ENCODE data around the gene DHX40.

The DHX40 gene

DNA sequence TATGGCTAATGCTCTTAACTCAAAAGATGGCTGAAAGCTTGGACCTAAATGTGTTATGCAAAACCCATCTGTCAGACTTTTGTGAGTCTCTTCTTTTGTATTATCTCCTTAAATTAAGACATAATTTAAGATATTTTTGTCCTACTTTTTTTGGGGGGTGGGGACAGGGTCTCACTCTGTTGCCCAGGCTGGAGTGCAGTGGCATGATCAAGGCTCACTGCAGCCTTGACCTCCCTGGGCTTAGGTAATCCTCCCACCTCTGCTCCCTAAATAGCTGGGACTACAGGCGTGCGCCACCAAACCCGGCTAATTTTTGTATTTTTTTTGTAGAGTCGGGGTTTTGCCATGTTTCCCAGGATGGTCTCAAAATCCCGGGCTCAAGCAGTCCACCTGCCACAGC, 61.3 kb downstream of the DHX40 start:
- Histone ChIP-seq H3K36me3 (peaks cover 69% of the 10 kb centered on the region), H3K4me1 (peaks cover 65% of the 10 kb centered on the region), H4K20me1 (peaks cover 100% of the 10 kb centered on the region), H3K27ac (no peak overlapping the region), H3K9ac (no peak overlapping the region), H3K9me3 (peaks cover 19% of the 10 kb centered on the region), H3K4me2 (peak overlapping the region; percentile 31; the same call in 1 of the 2 replicates), H3K27me3 (no peaks in the 10 kb centered on the region), H3K4me3 (no peak overlapping the region)
- TF ChIP-seq Cebpa-rat (IDR thresholded peaks at IDR 0.05) = no peak

DNA sequence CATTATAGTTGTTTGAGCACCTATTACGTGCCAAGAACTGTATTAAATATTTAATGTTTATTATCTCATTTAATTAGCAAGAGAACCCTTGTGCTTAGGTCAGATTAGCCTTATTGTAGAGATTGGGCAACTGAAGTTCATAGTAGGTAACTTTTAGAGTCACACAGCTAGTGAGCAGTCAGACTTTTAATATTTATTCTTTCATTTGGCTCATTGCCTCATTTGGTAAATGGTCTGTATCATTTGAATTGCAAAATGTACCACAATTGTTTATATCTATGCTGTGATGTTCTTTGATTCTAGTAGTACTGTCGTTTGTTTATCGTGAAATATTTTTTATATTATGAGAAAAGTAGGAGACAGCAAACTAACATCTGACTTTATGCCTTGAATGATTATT, 61.9 kb downstream of the DHX40 start:
- Histone ChIP-seq H3K9me3 (peaks cover 19% of the 10 kb centered on the region), H3K9ac (no peak overlapping the region), H3K4me2 (peak overlapping the region; percentile 31; the same call in 1 of the 2 replicates), H3K27me3 (no peaks in the 10 kb centered on the region), H4K20me1 (peaks cover 100% of the 10 kb centered on the region), H3K4me3 (no peak overlapping the region), H3K36me3 (peaks cover 70% of the 10 kb centered on the region), H3K4me1 (peaks cover 64% of the 10 kb centered on the region), H3K27ac (no peak overlapping the region)
- no peak for TF ChIP-seq Cebpa-rat (IDR thresholded peaks at IDR 0.05)

DNA sequence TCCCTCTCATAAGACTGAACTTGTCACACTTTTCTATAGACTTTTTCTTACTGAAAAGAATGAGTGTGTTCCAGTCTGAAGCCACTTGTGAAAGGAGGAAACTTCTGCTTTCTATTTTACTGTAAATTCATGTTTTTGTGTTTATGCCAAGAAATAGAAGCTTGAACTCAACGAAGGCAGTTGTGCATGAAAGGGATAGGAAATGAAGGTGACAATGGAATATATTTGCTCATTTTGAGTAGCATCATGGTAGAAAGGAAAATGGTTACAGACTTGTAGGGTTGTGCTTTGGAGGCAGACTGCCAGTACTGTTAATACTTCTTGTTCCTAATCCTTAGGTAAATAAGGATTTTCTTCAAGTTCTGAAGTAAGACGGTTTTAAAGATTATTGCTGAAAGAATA, 62.4 kb downstream of the DHX40 start:
- Histone ChIP-seq H3K27ac (no peak overlapping the region), H3K27me3 (no peaks in the 10 kb centered on the region), H3K9me3 (peaks cover 19% of the 10 kb centered on the region), H3K4me2 (peak overlapping the region; percentile 4), H3K4me3 (no peak overlapping the region), H3K9ac (no peak overlapping the region), H3K4me1 (peaks cover 64% of the 10 kb centered on the region), H4K20me1 (peaks cover 100% of the 10 kb centered on the region), H3K36me3 (peaks cover 70% of the 10 kb centered on the region)
- TF ChIP-seq Cebpa-rat (IDR thresholded peaks at IDR 0.05) = no peak

DNA sequence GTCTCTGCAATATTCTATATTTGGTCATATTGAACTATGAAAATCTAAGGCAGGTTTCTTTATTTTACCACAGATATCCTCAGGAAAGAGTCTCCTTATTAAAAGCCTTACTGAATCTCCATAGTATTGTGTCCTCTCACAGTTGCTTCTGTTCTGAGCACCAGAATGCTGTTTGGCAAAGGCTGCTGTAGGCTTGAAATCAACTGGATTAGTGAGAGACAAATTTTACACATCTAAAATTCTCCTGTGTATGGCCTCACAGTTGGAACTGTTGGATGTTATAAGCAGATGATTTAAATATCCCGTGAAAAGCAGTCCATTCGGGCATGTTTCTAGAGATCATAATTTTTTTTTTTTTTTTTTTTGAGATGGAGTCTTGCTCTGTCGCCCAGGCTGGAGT, 63.8 kb downstream of the DHX40 start:
- Histone ChIP-seq H3K36me3 (peaks cover 69% of the 10 kb centered on the region), H3K4me3 (no peak overlapping the region), H3K4me2 (no peak overlapping the region), H3K9me3 (peaks cover 19% of the 10 kb centered on the region), H3K4me1 (peaks cover 64% of the 10 kb centered on the region), H3K27ac (no peak overlapping the region), H4K20me1 (peaks cover 100% of the 10 kb centered on the region), H3K9ac (no peak overlapping the region), H3K27me3 (no peaks in the 10 kb centered on the region)
- no peak for TF ChIP-seq Cebpa-rat (IDR thresholded peaks at IDR 0.05)

DNA sequence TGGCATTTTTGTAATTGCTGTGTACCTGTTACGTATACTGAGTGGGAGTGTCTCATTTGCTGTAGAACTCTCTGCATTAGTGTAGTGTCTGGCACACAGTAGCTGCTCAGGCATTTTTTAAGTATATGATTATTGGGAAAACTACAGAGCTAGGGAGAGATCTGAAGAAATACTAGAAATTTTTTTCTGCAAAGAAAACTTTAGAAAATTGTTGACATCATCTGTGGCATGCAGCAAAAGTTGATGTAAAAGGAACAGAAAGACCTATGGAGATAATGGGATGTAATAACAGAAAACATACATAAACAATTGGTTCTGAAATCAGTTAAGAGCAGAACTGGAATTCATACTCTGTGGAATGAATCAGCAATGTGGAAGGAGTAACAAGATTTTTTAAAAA, 65.9 kb downstream of the DHX40 start:
- TF ChIP-seq Cebpa-rat (IDR thresholded peaks at IDR 0.05) = no peak
- Histone ChIP-seq H3K4me1 (peaks cover 72% of the 10 kb centered on the region), H3K4me2 (no peak overlapping the region; the same call in 1 of the 2 replicates), H3K27ac (no peak overlapping the region), H3K36me3 (peaks cover 58% of the 10 kb centered on the region), H3K27me3 (no peaks in the 10 kb centered on the region), H3K4me3 (no peak overlapping the region), H3K9ac (no peak overlapping the region), H4K20me1 (peaks cover 98% of the 10 kb centered on the region), H3K9me3 (peaks cover 19% of the 10 kb centered on the region)

DNA sequence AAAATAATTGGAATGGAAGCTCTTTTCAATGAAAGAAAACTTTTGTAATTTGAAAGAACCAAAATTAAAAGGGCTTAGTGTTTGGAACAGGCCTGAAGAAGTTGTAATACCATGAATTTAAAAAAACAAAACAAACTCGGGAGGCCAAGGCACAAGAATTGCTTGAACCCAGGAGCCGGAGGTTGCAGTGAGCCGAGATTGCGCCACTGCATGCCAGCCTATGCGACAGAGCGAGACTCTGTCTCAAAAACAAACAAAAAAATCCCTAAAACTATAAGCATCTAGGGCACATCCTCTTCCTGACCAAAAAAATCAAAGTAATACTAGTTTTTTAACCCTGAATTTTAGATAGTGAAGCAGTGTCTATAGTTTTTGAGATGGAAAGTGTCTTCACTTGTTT, 67.0 kb downstream of the DHX40 start:
- Histone ChIP-seq H3K4me1 (peaks cover 71% of the 10 kb centered on the region), H3K27ac (no peak overlapping the region), H3K9me3 (peaks cover 19% of the 10 kb centered on the region), H3K4me2 (peak overlapping the region; percentile 54; the same call in 1 of the 2 replicates), H3K9ac (no peak overlapping the region), H4K20me1 (peaks cover 87% of the 10 kb centered on the region), H3K27me3 (no peaks in the 10 kb centered on the region), H3K36me3 (peaks cover 50% of the 10 kb centered on the region), H3K4me3 (no peak overlapping the region)
- TF ChIP-seq Cebpa-rat (IDR thresholded peaks at IDR 0.05) = no peak

DNA sequence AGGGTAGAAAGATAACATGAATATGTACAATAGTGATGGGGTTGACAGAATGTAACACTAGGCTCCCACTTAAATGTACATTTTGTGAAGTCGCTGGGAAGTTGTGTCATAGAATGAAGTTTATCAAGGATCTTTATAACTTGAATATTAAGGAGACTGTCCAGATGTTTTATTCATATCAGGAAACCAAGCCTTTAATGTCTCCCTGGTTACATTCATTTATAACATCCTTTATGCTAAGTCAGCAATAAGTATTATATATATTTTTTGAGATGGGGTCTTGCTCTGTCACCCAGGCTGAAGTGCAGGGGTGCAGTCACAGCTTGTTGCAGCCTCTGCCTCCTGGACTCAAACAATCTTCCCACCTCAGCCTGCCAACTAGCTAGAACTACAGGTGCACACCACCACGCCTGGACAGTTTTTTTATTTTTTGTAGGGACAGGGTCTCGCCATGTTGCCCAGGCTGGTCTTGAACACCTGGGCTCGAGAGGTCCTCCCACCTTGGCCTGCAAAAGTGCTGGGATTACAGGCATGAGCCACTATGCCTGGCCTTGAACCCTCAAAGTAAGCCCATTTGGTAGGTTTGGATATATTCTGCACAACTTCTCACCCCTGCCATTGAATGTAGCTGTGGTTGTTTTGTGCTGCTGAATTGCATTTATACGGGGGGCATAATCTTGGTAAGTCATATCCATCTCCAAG, 68.4 kb downstream of the DHX40 start:
- Histone ChIP-seq H3K4me2 (peak overlapping the region; percentile 54), H3K4me1 (peaks cover 77% of the 10 kb centered on the region)

DNA sequence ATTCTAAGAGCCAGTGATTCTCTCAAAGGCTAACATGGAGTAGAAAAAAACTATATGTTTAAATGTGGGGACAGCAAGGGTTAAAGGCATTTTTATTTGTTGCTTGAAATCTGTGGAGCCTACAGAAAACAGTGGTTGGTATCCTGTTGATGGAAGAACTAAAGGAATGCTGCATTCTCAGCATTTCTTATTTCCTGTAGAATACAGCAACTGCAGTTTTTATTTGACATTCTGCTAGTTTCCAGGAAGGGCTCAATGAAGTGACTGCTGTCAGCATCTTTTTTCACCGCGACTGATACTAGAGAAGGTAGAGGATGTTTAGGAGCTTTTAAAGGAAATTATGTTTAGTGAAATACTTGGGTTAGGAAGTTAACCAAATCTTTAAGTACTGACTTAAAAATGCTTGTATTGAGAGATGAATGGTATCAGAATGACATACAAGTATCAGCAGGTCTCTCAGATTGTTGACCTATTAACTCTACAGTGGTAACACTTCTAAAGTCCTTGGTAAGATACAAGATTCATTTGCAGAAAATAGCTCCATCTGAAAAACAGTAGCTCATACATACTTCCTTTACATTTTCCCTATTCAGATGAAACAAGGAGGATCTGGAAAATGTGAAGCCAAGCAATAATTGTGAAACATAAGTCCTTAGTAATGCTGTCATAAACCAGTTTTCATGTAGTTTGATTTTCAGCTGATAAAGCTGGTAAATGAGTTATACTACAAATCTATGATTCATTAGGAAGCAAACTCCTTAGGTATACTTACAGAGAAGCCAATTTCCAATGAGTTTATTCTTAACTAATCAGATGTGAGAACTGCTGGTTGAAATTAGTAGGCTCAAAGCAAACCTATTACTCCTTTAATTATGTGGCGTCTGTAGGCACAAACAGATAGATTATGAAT, 69.5 kb downstream of the DHX40 start:
- TF ChIP-seq Cebpa-rat (IDR thresholded peaks at IDR 0.05) = no peak
- Histone ChIP-seq H3K4me2 (peak overlapping the region; percentile 54), H3K27me3 (no peaks in the 10 kb centered on the region), H3K27ac (no peak overlapping the region; the same call in 1 of the 2 replicates), H3K4me1 (peaks cover 88% of the 10 kb centered on the region), H3K36me3 (peaks cover 27% of the 10 kb centered on the region), H3K9ac (no peak overlapping the region), H4K20me1 (peaks cover 75% of the 10 kb centered on the region), H3K9me3 (peaks cover 10% of the 10 kb centered on the region), H3K4me3 (no peak overlapping the region)

More for the DNA sequence above, 68.4 kb downstream of the DHX40 start:
- Histone ChIP-seq H3K36me3 (peaks cover 38% of the 10 kb centered on the region), H3K27ac (no peak overlapping the region; the same call in 1 of the 2 replicates), H3K9ac (no peak overlapping the region; the same call in 1 of the 2 replicates), H3K27me3 (no peaks in the 10 kb centered on the region), H4K20me1 (peaks cover 85% of the 10 kb centered on the region), H3K9me3 (peaks cover 19% of the 10 kb centered on the region), H3K4me3 (no peak overlapping the region)
- no peak for TF ChIP-seq Cebpa-rat (IDR thresholded peaks at IDR 0.05)

DNA sequence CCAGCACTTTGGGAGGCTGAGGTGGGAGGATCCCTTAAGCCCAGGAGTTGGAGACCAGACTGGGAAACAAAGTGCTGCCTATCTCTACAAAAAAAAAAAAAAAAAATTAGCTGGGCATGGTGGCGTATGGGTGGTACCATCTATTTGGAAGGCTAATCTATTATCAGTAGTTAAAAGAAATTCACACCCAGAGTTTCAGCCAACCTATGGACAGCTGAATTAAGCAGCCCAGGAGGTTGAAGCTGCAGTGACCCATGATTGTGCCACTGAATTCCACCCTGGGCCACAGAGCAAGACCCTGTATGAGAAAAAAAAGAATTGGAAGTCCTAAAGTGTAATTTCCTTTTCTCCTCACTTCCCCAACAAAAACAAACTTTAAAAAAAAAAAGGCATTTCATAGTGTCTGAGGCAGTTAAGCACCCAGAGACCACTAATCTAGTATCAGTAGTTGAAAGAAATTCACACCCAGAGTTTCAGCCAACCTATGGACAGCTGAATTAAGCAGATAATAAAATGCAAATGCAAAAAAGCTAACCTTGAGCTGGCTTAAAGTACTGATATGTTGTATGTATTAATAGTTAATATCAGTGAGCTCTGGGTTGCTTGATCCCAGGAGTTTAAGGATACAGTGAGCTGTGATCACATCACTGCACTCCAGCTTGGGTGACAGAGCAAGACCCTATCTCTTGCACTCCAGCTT, 72.4 kb downstream of the DHX40 start:
- Histone ChIP-seq H3K4me1 (peaks cover 97% of the 10 kb centered on the region), H3K27ac (peak overlapping the region; percentile 41; the same call in 1 of the 2 replicates), H3K36me3 (peaks cover 10% of the 10 kb centered on the region; the same call in 1 of the 2 replicates), H3K9ac (peak overlapping the region; percentile 48), H3K27me3 (no peaks in the 10 kb centered on the region), H3K4me3 (no peak overlapping the region), H4K20me1 (peaks cover 47% of the 10 kb centered on the region), H3K9me3 (no peaks in the 10 kb centered on the region), H3K4me2 (peak overlapping the region; percentile 96)
- TF ChIP-seq Cebpa-rat (IDR thresholded peaks at IDR 0.05) = no peak

Data from BLaER1 (cell line).